NOMO-1 treated with dmso at 0.1 percent for 144 hours (cell line): ENCODE results near the gene CDH18.

Experiments
- DNase-seq: peaks from one replicate; lab custom pipeline; 2025; ENCODE audit not compliant: unreplicated experiment; lab: John Stamatoyannopoulos, UW

Gene CDH18

DNA sequence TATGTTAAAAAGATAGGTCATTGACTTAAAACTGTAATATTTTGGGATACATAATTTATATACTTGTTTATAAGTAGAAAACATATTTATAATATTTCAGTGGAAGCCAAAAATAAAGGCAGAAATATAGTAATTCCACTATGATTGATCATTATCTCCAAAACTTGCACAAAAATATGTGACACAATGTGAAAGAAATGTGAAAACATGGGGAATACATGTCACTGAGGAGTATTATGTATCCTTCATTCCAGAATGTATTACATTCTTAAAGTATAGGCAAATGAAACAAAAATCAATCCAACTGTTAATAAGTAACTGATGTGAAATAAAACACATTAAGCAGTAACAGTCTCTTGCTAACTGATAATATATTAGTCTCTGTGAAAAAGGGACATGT, 236.7 kb downstream of the CDH18 start:
- DNase-seq: no peak

DNA sequence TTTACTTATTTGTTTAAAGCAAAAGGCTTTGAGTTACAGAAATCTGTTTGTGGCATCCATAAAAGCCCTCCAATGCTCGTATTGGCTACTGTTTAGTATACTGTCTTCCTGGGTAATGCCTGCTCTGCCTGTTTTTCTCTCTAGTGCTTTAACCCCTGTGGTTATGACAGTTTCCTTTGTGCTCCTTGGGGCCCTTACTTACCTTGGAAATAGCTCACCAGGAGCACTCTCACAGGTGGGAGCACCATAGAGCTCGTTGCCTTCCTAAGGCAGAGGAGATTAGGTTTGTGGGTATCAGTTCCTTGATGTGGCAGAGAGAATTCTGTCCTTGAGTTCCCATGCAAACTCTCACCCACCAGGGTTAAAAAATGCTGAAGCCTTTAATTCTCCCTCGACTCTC, 242.8 kb downstream of the CDH18 start:
- no peak for DNase-seq

- DNase-seq: no peak
Measured at GRCh38 chr5:19739671-19740070, 248.3 kb downstream of the CDH18 start.

- no peak for DNase-seq
Measured at GRCh38 chr5:19734776-19735175, 253.2 kb downstream of the CDH18 start.

- no peak for DNase-seq
Measured at GRCh38 chr5:19733612-19734495, 254.1 kb downstream of the CDH18 start.

DNA sequence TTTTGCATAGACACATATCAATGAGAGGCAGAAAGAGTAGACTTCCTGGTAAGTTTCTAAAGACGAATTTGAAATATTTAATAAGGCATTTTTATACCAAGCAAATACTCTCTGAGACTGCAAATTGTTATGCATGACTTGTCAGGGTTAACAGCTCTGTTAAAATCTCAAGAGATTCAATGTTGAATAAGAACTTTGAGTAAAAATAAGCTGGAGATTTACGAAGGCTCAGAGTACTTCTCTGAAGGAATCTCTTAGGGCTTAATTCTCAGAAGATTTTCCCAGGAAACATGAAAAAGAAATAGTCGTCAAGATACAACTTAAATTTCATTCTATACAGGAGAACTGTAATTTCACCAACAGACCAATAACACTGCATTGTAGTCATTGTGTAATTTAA, 259.4 kb downstream of the CDH18 start:
- DNase-seq: no peak

DNA sequence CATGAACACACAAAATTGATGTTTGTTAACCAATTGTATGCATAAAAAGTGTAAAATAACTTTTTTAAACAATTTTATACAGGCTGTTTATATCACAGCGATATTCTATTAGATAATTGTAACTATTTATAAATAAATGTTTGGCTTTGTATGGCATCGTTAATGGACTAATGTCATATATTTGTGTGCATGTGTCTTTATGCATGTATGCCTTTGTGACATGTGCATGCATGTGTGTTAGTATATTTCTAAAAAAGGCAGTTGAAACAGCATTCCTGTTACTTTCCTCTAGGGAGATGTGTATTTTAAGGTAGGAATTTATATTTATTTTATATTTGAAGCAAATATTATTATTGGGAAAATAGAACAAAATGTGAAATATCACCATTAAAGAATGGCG, 268.9 kb downstream of the CDH18 start:
- DNase-seq: no peak

DNA sequence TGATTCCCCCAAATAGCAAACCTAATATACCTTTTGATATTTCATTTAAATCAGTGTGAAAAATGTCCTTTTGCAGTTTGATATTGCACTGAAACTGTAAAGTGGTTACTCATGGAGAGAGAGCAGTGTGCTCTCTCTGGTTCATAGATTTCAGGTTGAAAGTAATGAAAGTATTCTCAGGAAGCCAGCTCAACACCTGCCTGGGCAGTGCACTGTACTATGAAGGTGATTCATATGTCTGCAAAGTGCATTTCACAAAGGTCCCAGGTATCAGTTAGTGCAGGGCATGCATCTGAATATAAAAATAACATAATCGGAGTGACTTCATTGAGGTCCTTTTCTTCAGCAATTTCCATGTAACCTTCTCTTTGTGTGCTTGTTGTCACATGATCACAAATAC, 274.3 kb downstream of the CDH18 start:
- DNase-seq: no peak

- DNase-seq: no peak
Measured at GRCh38 chr5:19709403-19709802, 278.6 kb downstream of the CDH18 start.

DNA sequence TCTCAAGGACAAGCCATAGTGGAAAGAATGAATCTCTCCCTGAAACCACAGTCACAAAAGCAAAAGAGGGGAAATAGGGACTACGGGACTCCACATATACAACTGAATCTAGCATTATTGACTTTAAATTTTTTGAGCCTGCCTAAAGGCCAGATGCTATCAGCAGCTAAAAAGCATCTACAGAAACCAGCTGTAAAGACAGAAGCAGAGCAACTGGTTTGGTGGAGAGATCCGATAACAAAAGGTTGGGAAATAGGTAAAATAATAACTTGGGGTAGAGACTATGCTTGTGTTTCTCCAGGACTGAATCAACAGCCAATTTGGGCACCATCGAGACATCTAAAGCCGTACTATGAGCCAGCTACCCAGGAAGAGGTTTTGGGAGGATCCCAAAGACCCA, 281.2 kb downstream of the CDH18 start:
- no peak for DNase-seq

DNA sequence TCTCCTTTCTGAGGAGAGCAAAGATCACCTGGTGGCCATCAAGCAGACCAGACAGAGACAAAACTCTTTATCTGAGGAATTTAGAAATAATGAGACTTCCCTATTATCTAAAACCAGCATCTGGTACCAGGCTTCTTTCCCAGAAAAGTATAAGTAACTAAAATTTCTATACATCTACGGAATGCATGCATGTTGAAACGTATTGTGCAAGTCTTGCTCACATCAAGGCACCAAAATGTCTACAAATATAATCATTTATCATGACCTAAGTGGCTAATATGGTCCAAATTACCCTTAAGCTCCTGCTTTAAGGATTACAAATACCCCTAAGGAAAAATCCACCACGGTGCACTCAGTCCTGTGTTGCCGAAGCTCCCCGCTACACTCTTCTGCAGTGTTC, 286.3 kb downstream of the CDH18 start:
- no peak for DNase-seq

DNA sequence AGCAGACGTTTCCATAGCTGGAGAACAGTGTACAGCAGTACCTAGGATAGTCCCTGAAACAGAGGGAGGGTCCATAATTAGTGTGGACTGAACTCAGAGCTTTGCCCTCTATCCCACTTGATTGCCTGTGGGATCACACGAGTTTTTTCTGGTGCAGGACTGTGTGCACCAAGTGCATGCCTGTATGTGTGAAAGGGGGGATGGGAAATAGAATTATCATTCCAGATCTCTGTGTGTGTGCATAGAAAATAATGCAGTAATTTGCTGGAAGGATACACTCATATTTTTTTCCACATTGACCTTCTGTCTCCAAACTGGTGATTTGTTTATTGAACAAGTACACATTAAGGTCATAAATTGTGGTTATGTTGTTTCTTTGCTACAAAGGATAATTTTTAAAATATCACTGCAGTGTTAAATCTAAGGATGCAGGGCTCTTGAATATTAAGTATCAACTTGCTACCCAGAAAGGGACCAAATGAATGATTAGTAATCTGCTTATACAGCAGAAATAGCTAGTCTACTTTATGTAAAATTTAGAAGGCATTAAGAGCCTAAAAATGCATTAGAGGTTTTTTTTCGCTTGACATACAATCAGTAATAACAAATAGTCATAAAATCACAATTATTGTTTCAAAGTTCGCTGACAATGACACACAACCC, 292.9 kb downstream of the CDH18 start:
- DNase-seq: no peak

- DNase-seq: no peak
Measured at GRCh38 chr5:19690978-19691377, 297.0 kb downstream of the CDH18 start.

- no peak for DNase-seq
Measured at GRCh38 chr5:19685473-19685872, 302.5 kb downstream of the CDH18 start.

GRCh38 chr5:19676895-19677294, 311.1 kb downstream of the CDH18 start:
- no peak for DNase-seq

DNA sequence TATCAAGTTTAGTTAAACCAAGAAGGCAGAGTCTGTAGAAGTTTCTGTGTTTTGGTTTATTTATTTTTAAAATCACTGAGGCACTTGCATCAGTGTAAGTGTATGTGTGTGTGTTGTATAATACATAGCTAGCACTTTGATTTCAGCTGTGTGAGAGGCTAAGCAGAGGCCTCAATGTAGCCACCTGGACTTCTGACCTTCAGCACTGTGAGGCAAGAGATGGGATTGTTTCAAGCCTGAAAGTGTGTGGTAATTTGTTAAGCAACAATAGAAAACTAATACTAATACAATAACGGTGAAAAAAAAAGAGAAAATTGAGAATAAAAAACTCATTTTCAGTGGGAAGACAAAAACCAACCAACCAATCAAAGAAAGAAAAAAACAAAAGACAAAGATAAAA, 327.3 kb downstream of the CDH18 start:
- DNase-seq: no peak

GRCh38 chr5:19655627-19656026, 332.4 kb downstream of the CDH18 start:
- no peak for DNase-seq

DNA sequence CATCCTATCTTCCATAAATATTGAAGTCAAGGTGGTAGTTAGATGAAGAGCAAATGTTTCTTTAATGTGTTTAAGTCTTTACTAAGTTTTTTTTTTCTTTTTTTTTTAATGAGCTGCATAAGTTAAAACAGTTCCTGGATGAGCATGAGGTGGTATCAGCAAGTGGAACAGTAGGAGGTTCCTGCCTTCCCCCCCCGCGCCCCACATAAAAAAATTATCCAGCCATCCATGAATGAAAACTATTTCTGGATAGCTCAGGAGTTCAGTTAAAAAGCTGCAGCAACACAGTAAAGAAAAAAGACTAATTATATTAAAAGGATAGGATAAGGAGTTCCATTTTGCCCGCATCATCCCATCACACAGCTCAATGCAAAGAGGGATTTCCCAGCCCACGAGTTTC, 349.5 kb downstream of the CDH18 start:
- DNase-seq: no peak

DNA sequence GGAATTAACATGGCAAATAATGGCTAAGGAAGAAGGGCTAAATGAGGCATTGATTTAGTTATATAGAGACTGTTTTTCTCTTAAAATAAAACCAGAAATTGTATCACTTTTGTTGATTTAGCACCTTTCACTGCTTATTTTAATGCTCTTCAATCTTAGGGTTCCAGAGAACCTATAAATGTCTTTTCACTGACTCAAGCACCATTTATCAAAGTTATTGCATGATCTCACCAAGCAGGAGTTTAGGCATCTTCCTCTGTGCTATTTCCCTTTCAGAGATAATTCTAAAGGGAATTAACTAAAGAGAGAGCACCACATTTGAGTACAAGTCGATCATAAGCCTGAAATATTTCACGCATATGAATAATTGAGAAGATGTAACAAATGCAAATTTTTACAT, 357.1 kb downstream of the CDH18 start:
- no peak for DNase-seq

- no peak for DNase-seq
Measured at GRCh38 chr5:19626211-19626610, 361.8 kb downstream of the CDH18 start.

DNA sequence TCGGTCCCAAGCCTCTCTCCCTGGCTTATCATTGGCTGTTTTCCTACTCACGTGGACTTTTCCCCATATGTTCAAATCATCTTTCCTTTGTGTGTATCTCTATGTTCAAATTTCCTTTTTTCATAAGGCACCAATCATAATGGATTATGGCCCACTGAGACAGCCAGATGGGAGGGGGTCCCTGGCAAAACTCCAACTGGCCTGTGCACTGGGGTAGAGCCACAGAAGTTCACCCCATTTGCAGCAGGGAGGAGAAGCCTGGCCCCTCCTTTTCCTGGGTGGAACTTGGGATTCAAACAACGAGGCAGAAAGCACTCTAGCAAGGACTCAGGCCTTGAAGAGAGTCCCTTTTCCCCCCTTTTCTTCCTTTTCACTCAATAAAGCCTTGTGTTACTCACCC, 362.4 kb downstream of the CDH18 start:
- DNase-seq: no peak

DNA sequence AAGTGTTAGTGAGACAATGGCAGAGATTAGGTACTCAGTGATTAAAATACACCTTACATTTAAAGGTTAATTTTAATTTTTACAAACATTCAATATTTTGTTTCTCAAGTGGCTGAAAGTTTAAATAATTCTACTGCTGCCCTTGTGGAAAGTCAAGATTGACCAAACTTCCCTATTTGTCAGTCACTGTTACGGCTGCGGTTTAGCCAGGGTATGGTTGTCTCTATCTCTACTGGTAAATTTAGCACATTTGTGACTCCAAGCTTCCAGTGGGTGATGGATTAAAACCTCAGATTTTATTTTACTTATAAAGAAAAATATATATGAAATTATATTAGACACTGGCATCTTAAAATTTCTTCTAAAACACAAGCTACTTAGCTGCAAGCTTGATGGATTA, 368.4 kb downstream of the CDH18 start:
- DNase-seq: no peak
